GM23338 (cell line): Measurements from ENCODE around the gene SLC25A42. TPM values are rescaled to one million over a fixed set of nuclear protein-coding genes. Genes with fewer than 3 reads are reported as not detected.

Source experiments
- ATAC-seq: fragments of 200-7000 bp; cut with Tn5 transposase; 3 replicates; pipeline ENCODE4 v1.9.1; 2020
- DNase-seq: peaks from one replicate; pipeline ENCODE4 v3.0.0-alpha.2; 2015; ENCODE audit warnings: low spot score
- H2AFZ ChIP-seq: fragments of 200-600 bp; sonication (generic); 2 replicates; pipeline ENCODE4 v1.8.0; 2016; ENCODE audit warnings: antibody characterized with exemption, mild to moderate bottlenecking, moderate library complexity
- H3F3A ChIP-seq: fragments of 200-600 bp; sonication (generic); replicated peaks from 2 replicates; pipeline ENCODE4 v1.8.0; 2017; ENCODE audit warnings: antibody characterized with exemption, mixed run types, low read depth
- H3K27ac ChIP-seq: fragments of 200-600 bp; sonication (generic); 2 replicates; pipeline ENCODE4 v1.6.1; 2016; ENCODE audit warnings: low read depth
- H3K27me3 ChIP-seq: fragments of 200-600 bp; sonication (generic); 2 replicates; pipeline ENCODE4 v1.8.0; 2016; ENCODE audit warnings: mild to moderate bottlenecking, mixed run types, moderate library complexity; ENCODE audit not compliant: insufficient read depth
- H3K36me3 ChIP-seq: fragments of 200-600 bp; sonication (generic); 2 replicates; pipeline ENCODE4 v1.8.0; 2016; ENCODE audit warnings: mild to moderate bottlenecking; ENCODE audit not compliant: insufficient read depth
- H3K4me1 ChIP-seq: fragments of 200-600 bp; sonication (generic); 2 replicates; pipeline ENCODE4 v1.8.0; 2016; ENCODE audit warnings: mild to moderate bottlenecking, moderate library complexity; ENCODE audit not compliant: insufficient read depth
- H3K4me2 ChIP-seq: fragments of 200-600 bp; sonication (generic); 2 replicates; pipeline ENCODE4 v1.7.1; 2017; ENCODE audit warnings: mixed run types
- H3K4me3 ChIP-seq: fragments of 200-600 bp; sonication (generic); 2 replicates; pipeline ENCODE4 v1.6.1; 2016; ENCODE audit warnings: mixed run types
- H3K79me2 ChIP-seq: fragments of 200-600 bp; sonication (generic); replicated peaks from 2 replicates; pipeline ENCODE4 v1.8.0; 2017; ENCODE audit warnings: mild to moderate bottlenecking; ENCODE audit not compliant: insufficient read depth
- H3K9me2 ChIP-seq: fragments of 200-600 bp; sonication (generic); 2 replicates; pipeline ENCODE4 v1.8.0; 2017; ENCODE audit not compliant: insufficient read depth
- H4K20me1 ChIP-seq: fragments of 200-600 bp; sonication (generic); replicated peaks from 2 replicates; pipeline ENCODE4 v1.8.0; 2017; ENCODE audit warnings: mild to moderate bottlenecking; ENCODE audit not compliant: insufficient read depth
- H3K27ac Mint-ChIP-seq: 2 replicates; pipeline ENCODE4 v1.8.0; 2020; ENCODE audit warnings: inconsistent platforms, mild to moderate bottlenecking, moderate library complexity, mixed read lengths
- H3K27me3 Mint-ChIP-seq: 3 replicates; pipeline ENCODE4 v1.8.0; 2022; ENCODE audit warnings: low read depth, mild to moderate bottlenecking, moderate library complexity, mixed read lengths, inconsistent platforms; ENCODE audit not compliant: insufficient read depth, poor library complexity
- H3K36me3 Mint-ChIP-seq: 3 replicates; pipeline ENCODE4 v1.8.0; 2021; ENCODE audit warnings: low read depth, mild to moderate bottlenecking, inconsistent platforms, moderate library complexity, mixed read lengths
- H3K4me1 Mint-ChIP-seq: 3 replicates; pipeline ENCODE4 v1.8.0; 2020; ENCODE audit warnings: mild to moderate bottlenecking, inconsistent platforms, mixed read lengths
- H3K4me3 Mint-ChIP-seq: 3 replicates; pipeline ENCODE4 v1.8.0; 2021; ENCODE audit warnings: moderate library complexity, mild to moderate bottlenecking, inconsistent platforms, mixed read lengths
- H3K9me3 Mint-ChIP-seq: 3 replicates; pipeline ENCODE4 v1.8.0; 2020; ENCODE audit warnings: moderate library complexity, mild to moderate bottlenecking, inconsistent platforms, mixed read lengths
- CREB1 ChIP-seq: fragments of 250-450 bp; sonication (Bioruptor Pico); IDR thresholded peaks from 2 replicates; pipeline ENCODE4 v1.5.0; 2020; ENCODE audit warnings: low read depth, mild to moderate bottlenecking, moderate library complexity
- EZH2 ChIP-seq: fragments of 200-600 bp; sonication (generic); IDR thresholded peaks from one replicate; pipeline ENCODE4 v1.8.0; 2017; ENCODE audit warnings: antibody characterized with exemption, mild to moderate bottlenecking, low read depth; ENCODE audit not compliant: unreplicated experiment
- EZH2phosphoT487 ChIP-seq: fragments of 200-600 bp; sonication (generic); IDR thresholded peaks from one replicate; pipeline ENCODE4 v1.8.1; 2018; ENCODE audit warnings: antibody characterized with exemption; ENCODE audit not compliant: unreplicated experiment
- NANOG ChIP-seq: IDR thresholded peaks from 2 replicates; pipeline ENCODE4 v1.6.1; 2016; ENCODE audit warnings: antibody characterized with exemption, borderline replicate concordance
- STAT1 ChIP-seq: IDR thresholded peaks from one replicate; pipeline ENCODE4 v1.6.1; 2016; ENCODE audit warnings: antibody characterized with exemption; ENCODE audit not compliant: unreplicated experiment
- ZNF331 ChIP-seq: fragments of 250-450 bp; sonication (Bioruptor Pico); IDR thresholded peaks from 2 replicates; pipeline ENCODE4 v1.5.0; 2020; ENCODE audit warnings: low read depth, mild to moderate bottlenecking, moderate library complexity
- polyA plus RNA-seq: library from polyadenylated mRNA; unstranded; fragments of >200 nt; fragmentation: Nextera tagmentation; extraction: Ambion mirVana; gene quantifications from 2 replicates; pipeline ENCODE4 v1.2.1, GENCODE V29; 2016
- total RNA-seq: library from RNA; depleted of rRNA; stranded (reverse); fragments of >200 nt; shearing (Covaris generic); gene quantifications from 2 replicates; pipeline ENCODE4 v1.2.3, GENCODE V29; 2014
- TF ChIP-seq, protein P1 (sequence below): IDR thresholded peaks from one replicate; pipeline ENCODE4 v1.6.1; 2018; ENCODE audit warnings: antibody characterized with exemption; ENCODE audit not compliant: unreplicated experiment
- TF ChIP-seq, protein P2 (sequence below): fragments of 250-450 bp; sonication (Bioruptor Pico); IDR thresholded peaks from 2 replicates; pipeline ENCODE4 v1.5.0; 2020; ENCODE audit warnings: mild to moderate bottlenecking, moderate library complexity
- TF ChIP-seq, protein P3 (sequence below): IDR thresholded peaks from 2 replicates; pipeline ENCODE4 v1.6.1; 2016; ENCODE audit warnings: antibody characterized with exemption

Gene SLC25A42
- total and polyA plus RNA-seq, 2 experiments from 2014 or later = 7.3 to 7.6 TPM

DNA sequence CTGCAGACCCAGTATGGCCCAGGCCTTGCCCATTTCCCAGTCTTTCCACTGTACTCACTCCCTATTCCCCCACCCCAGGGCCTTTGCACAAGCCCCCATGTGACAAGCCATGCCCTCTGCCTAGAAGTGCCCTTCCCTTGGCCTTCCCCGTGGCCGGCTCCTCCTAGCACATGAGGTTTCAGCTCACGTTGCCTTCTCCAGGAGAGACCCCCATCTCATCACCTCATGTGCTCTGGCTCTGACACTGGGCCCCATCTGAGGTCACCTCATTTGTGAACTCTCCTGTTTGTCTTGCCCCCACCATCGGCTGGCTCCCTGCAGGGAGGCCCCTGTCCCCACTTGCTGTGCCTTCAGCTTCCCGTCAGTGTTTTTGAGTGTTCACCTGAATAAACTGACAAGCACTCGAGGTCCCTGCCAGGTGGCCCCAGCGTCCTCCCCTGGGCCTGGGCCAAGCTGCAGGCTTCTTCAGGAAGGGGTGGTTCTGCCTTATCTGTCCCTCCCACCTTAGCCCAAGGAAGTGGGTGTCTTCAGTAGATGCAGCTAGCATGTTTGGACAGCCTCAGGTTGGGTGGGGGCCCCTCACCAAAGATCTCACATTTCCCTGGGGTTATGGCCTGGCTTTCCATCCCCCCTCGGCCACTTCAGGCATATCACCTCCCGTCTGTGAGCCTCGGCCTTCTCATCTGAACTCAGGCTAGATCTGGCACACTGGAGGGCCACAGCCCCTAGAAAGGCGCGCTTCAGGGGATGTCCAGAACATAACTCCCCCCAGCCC lies 3.8 kb upstream of the SLC25A42 start (continued):
- TF ChIP-seq, protein P1, sequence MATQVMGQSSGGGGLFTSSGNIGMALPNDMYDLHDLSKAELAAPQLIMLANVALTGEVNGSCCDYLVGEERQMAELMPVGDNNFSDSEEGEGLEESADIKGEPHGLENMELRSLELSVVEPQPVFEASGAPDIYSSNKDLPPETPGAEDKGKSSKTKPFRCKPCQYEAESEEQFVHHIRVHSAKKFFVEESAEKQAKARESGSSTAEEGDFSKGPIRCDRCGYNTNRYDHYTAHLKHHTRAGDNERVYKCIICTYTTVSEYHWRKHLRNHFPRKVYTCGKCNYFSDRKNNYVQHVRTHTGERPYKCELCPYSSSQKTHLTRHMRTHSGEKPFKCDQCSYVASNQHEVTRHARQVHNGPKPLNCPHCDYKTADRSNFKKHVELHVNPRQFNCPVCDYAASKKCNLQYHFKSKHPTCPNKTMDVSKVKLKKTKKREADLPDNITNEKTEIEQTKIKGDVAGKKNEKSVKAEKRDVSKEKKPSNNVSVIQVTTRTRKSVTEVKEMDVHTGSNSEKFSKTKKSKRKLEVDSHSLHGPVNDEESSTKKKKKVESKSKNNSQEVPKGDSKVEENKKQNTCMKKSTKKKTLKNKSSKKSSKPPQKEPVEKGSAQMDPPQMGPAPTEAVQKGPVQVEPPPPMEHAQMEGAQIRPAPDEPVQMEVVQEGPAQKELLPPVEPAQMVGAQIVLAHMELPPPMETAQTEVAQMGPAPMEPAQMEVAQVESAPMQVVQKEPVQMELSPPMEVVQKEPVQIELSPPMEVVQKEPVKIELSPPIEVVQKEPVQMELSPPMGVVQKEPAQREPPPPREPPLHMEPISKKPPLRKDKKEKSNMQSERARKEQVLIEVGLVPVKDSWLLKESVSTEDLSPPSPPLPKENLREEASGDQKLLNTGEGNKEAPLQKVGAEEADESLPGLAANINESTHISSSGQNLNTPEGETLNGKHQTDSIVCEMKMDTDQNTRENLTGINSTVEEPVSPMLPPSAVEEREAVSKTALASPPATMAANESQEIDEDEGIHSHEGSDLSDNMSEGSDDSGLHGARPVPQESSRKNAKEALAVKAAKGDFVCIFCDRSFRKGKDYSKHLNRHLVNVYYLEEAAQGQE = no peak
- TF ChIP-seq STAT1 (no peak), ZNF331 (no peak)
- TF ChIP-seq, protein P2, sequence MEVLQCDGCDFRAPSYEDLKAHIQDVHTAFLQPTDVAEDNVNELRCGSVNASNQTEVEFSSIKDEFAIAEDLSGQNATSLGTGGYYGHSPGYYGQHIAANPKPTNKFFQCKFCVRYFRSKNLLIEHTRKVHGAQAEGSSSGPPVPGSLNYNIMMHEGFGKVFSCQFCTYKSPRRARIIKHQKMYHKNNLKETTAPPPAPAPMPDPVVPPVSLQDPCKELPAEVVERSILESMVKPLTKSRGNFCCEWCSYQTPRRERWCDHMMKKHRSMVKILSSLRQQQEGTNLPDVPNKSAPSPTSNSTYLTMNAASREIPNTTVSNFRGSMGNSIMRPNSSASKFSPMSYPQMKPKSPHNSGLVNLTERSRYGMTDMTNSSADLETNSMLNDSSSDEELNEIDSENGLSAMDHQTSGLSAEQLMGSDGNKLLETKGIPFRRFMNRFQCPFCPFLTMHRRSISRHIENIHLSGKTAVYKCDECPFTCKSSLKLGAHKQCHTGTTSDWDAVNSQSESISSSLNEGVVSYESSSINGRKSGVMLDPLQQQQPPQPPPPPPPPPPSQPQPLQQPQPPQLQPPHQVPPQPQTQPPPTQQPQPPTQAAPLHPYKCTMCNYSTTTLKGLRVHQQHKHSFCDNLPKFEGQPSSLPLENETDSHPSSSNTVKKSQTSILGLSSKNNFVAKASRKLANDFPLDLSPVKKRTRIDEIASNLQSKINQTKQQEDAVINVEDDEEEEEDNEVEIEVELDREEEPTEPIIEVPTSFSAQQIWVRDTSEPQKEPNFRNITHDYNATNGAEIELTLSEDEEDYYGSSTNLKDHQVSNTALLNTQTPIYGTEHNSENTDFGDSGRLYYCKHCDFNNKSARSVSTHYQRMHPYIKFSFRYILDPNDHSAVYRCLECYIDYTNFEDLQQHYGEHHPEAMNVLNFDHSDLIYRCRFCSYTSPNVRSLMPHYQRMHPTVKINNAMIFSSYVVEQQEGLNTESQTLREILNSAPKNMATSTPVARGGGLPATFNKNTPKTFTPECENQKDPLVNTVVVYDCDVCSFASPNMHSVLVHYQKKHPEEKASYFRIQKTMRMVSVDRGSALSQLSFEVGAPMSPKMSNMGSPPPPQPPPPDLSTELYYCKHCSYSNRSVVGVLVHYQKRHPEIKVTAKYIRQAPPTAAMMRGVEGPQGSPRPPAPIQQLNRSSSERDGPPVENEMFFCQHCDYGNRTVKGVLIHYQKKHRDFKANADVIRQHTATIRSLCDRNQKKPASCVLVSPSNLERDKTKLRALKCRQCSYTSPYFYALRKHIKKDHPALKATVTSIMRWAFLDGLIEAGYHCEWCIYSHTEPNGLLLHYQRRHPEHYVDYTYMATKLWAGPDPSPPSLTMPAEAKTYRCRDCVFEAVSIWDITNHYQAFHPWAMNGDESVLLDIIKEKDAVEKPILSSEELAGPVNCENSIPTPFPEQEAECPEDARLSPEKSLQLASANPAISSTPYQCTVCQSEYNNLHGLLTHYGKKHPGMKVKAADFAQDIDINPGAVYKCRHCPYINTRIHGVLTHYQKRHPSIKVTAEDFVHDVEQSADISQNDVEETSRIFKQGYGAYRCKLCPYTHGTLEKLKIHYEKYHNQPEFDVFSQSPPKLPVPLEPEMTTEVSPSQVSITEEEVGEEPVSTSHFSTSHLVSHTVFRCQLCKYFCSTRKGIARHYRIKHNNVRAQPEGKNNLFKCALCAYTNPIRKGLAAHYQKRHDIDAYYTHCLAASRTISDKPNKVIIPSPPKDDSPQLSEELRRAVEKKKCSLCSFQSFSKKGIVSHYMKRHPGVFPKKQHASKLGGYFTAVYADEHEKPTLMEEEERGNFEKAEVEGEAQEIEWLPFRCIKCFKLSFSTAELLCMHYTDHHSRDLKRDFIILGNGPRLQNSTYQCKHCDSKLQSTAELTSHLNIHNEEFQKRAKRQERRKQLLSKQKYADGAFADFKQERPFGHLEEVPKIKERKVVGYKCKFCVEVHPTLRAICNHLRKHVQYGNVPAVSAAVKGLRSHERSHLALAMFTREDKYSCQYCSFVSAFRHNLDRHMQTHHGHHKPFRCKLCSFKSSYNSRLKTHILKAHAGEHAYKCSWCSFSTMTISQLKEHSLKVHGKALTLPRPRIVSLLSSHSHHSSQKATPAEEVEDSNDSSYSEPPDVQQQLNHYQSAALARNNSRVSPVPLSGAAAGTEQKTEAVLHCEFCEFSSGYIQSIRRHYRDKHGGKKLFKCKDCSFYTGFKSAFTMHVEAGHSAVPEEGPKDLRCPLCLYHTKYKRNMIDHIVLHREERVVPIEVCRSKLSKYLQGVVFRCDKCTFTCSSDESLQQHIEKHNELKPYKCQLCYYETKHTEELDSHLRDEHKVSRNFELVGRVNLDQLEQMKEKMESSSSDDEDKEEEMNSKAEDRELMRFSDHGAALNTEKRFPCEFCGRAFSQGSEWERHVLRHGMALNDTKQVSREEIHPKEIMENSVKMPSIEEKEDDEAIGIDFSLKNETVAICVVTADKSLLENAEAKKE (CRISPR knock-in tag) = no peak

DNA sequence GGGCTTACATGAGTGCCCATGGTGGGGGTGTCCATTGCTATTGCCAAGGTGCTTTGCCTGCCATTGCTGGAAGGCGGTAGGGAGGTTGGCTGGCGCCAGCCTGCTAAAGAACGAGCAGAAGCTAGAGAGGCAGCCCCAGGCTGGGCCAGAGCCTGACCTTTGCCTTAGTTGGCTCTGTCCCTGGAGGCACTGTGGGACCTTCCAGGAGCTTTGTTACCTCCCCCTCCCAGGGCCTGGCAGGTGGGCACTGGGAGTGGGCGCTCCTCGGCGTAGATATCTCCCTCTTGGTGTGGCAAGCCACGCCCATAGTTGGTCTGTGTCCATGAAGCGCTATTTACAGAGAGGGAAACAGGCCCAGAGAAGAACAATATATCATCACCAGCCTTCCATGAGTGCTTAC lies 2.3 kb upstream of the SLC25A42 start:
- H3K27ac Mint-ChIP-seq = no peak overlapping the region
- no peaks in the 10 kb centered on the region for H3K79me2 ChIP-seq
- H3K4me2 ChIP-seq = no peak overlapping the region
- no peak for DNase-seq
- H3K4me1 ChIP-seq = peaks cover 11% of the 10 kb centered on the region
- no peak for ATAC-seq
- no peak overlapping the region for H3K4me3 ChIP-seq
- no peaks in the 10 kb centered on the region for H3K9me2 ChIP-seq
- no peak overlapping the region for H2AFZ ChIP-seq
- peaks cover 25% of the 10 kb centered on the region for H3K27me3 ChIP-seq
- peaks cover 20% of the 10 kb centered on the region; the same call in 2 of the 3 replicates for H3K4me1 Mint-ChIP-seq
- H3K9me3 Mint-ChIP-seq = no peaks in the 10 kb centered on the region
- peaks cover 18% of the 10 kb centered on the region for H3K36me3 Mint-ChIP-seq
- peaks cover 5% of the 10 kb centered on the region; the same call in 1 of the 2 replicates for H4K20me1 ChIP-seq
- no peaks in the 10 kb centered on the region for H3K36me3 ChIP-seq
- peaks cover 16% of the 10 kb centered on the region for H3F3A ChIP-seq
- no peak overlapping the region for H3K4me3 Mint-ChIP-seq
- peaks cover 28% of the 10 kb centered on the region for H3K27me3 Mint-ChIP-seq
- no peak overlapping the region for H3K27ac ChIP-seq
- TF ChIP-seq EZH2phosphoT487 (no peak), NANOG (no peak), CREB1 (CRISPR knock-in tag) (no peak), EZH2 (no peak), STAT1 (no peak)
- TF ChIP-seq, protein P1 = no peak
- TF ChIP-seq, protein P3, sequence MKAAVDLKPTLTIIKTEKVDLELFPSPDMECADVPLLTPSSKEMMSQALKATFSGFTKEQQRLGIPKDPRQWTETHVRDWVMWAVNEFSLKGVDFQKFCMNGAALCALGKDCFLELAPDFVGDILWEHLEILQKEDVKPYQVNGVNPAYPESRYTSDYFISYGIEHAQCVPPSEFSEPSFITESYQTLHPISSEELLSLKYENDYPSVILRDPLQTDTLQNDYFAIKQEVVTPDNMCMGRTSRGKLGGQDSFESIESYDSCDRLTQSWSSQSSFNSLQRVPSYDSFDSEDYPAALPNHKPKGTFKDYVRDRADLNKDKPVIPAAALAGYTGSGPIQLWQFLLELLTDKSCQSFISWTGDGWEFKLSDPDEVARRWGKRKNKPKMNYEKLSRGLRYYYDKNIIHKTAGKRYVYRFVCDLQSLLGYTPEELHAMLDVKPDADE = no peak
